Kidney epithelial cell (primary cell): ENCODE data around the gene SLC35F2. TPM values are rescaled to one million over a fixed set of nuclear protein-coding genes. Genes with fewer than 3 reads are reported as not detected.
"Not testable (repeated sequence)": the region's sequence is repeated elsewhere in the genome, so short reads cannot be mapped to it uniquely, and the experiment has no call there.

ENCODE experiments used
- DNase-seq: peaks from one replicate; pipeline ENCODE4 v3.0.0-alpha.2; 2010; ENCODE audit warnings: low read depth
- H3K27me3 ChIP-seq: 2 replicates; pipeline ENCODE4 v1.6.0; 2011; ENCODE audit warnings: low read length; ENCODE audit not compliant: control insufficient read depth, insufficient read depth
- H3K36me3 ChIP-seq: 2 replicates; pipeline ENCODE4 v1.5.1; 2011; ENCODE audit warnings: low read length; ENCODE audit not compliant: control insufficient read depth, insufficient read depth
- H3K4me3 ChIP-seq: 2 replicates; pipeline ENCODE4 v1.5.1; 2011; ENCODE audit warnings: low read depth, mild to moderate bottlenecking, control low read depth, low read length
- total RNA-seq: library from RNA; depleted of rRNA; stranded (reverse); fragments of >200 nt; gene quantifications from 2 replicates; pipeline ENCODE4 v1.2.3, GENCODE V29; 2015
- TF ChIP-seq, protein P1 (sequence below): IDR thresholded peaks from 2 replicates; pipeline ENCODE4 v1.5.1; 2011; ENCODE audit warnings: mild to moderate bottlenecking, moderate library complexity, low read length, control low read depth, inconsistent platforms; ENCODE audit not compliant: insufficient read depth, poor library complexity, severe bottlenecking

Gene SLC35F2
- total RNA-seq, 1 donor from 2014 or later, result 44.8 TPM

GRCh38 chr11:107777110-107777509, 81.5 kb downstream of the SLC35F2 start:
- Histone ChIP-seq H3K27me3 (no peaks in the 10 kb centered on the region), H3K36me3 (no peaks in the 10 kb centered on the region), H3K4me3 (no peak overlapping the region)
- DNase-seq, result no peak
- TF ChIP-seq, protein P1, sequence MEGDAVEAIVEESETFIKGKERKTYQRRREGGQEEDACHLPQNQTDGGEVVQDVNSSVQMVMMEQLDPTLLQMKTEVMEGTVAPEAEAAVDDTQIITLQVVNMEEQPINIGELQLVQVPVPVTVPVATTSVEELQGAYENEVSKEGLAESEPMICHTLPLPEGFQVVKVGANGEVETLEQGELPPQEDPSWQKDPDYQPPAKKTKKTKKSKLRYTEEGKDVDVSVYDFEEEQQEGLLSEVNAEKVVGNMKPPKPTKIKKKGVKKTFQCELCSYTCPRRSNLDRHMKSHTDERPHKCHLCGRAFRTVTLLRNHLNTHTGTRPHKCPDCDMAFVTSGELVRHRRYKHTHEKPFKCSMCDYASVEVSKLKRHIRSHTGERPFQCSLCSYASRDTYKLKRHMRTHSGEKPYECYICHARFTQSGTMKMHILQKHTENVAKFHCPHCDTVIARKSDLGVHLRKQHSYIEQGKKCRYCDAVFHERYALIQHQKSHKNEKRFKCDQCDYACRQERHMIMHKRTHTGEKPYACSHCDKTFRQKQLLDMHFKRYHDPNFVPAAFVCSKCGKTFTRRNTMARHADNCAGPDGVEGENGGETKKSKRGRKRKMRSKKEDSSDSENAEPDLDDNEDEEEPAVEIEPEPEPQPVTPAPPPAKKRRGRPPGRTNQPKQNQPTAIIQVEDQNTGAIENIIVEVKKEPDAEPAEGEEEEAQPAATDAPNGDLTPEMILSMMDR, result no peak

DNA sequence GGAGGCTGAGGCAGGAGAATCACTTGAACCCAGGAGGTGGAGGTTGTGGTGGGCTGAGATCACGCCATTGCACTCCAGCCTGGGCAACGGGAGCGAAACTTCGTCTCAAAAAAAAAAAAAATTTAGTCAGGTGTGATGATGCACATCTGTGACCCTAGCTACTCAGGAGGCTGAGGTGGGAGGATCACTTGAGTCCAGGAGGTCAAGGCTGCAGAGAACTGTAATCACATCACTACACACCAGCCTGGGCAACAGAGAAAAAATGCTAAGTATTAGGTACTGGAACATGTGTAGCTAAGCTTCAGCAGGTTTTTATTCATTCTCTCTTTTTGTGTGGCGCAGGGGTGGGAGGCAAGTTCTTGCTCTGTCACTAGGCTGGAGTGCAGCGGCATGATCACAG, 82.5 kb downstream of the SLC35F2 start:
- TF ChIP-seq, protein P1, result no peak
- DNase-seq, result no peak
- Histone ChIP-seq H3K4me3 (no peak overlapping the region), H3K36me3 (no peaks in the 10 kb centered on the region), H3K27me3 (no peaks in the 10 kb centered on the region)

GRCh38 chr11:107770551-107770951, 88.0 kb downstream of the SLC35F2 start:
- peak; percentile 12 for DNase-seq
- Histone ChIP-seq H3K36me3 (no peaks in the 10 kb centered on the region), H3K27me3 (no peaks in the 10 kb centered on the region), H3K4me3 (no peak overlapping the region)
- TF ChIP-seq, protein P1, result no peak

GRCh38 chr11:107769189-107769588, 89.4 kb downstream of the SLC35F2 start:
- no peak overlapping the region for H3K4me3 ChIP-seq
- DNase-seq, result peak; percentile 53
- no peaks in the 10 kb centered on the region for H3K27me3 ChIP-seq
- TF ChIP-seq, protein P1, result no peak
- H3K36me3 ChIP-seq, result no peaks in the 10 kb centered on the region

DNA sequence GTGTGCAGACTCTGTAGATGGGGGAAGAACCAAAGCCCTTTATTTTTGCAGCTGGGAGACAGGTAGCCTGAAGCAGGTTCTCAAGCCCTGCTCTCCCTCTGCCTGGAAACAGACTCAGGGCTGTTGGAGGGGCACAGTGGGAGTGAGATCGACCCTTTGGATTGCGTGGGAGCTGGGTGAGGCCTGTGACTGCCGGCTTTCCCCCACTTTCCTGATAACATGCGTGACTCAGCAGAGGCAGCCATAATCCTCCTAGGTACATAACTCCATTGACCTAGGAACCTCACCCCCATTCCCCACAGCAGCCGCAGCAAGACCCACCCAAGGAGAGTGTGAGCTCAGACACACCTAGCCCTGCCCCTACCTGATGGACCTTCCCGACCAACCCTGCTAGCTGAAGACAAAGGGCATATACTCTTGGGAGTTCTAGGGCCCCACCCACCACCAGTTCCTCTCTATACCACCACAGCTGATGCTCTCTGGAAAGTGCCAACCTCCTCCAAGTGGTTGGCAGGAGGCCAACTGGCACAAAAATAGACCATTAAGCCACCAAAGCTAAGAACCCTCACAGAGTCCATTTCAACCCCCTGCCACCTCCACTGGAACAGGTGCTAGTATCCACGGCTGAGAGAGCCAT, 99.8 kb downstream of the SLC35F2 start:
- not testable (repeated sequence) for DNase-seq, H3K4me3 ChIP-seq, H3K36me3 ChIP-seq, H3K27me3 ChIP-seq

- DNase-seq, result no peak
- H3K36me3 ChIP-seq, result no peaks in the 10 kb centered on the region
- TF ChIP-seq, protein P1, result no peak
These were observed 100.9 kb downstream of the SLC35F2 start for GRCh38 chr11:107757661-107758060.

More at GRCh38 chr11:107757661-107758060, 100.9 kb downstream of the SLC35F2 start:
- no peaks in the 10 kb centered on the region for H3K27me3 ChIP-seq
- H3K4me3 ChIP-seq, result no peak overlapping the region
